ENCODE results near the gene CENPA.

CENPA gene

GRCh38 chr2:26778507-26778906, 7.3 kb upstream of the CENPA start:
- no peak overlapping the region for H3K4me3 ChIP-seq
- no peak overlapping the region for H3K27ac ChIP-seq
- DNase-seq (ENCODE audit: low spot score) = no peak
- no peak for TF ChIP-seq CTCF (IDR thresholded peaks at IDR 0.05)

DNA sequence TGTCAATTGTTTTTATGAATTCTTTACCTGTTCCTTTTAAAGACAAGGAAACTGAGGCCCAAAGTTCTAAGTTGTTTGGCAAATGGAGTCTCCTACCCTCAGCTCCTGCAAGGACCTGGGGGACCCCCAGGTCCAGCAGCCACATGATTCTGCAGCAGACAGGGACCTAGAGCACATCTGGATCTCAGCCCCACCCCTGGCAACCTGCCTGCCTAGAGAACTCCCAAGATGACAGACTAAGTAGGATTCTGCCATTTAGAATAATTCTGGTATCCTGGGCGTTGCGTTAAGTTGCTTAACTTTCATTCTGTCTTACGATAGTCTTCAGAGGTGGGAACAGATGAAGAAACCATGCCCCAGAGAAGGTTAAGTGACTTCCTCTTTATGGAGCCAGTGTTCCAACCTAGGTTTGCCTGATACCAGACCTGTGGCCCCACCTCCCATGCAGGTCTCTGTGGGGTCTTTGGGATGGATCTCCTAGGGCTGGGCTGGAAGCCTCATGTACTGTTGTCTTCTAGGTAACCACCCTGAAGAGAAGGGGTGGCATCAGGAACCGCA, 5.6 kb upstream of the CENPA start:
- TF ChIP-seq CTCF (IDR thresholded peaks at IDR 0.05) = no peak
- no peak for DNase-seq (ENCODE audit: low spot score)
- Histone ChIP-seq H3K4me3 (no peak overlapping the region), H3K27ac (no peak overlapping the region)

GRCh38 chr2:26782876-26783704, 2.8 kb upstream of the CENPA start:
- no peak overlapping the region for H3K27ac ChIP-seq
- no peak for DNase-seq (ENCODE audit: low spot score)
- no peak for TF ChIP-seq CTCF (IDR thresholded peaks at IDR 0.05)
- no peak overlapping the region for H3K4me3 ChIP-seq

- TF ChIP-seq CTCF (IDR thresholded peaks at IDR 0.05) = no peak
- H3K4me3 ChIP-seq = no peak overlapping the region
- no peak overlapping the region for H3K27ac ChIP-seq
- no peak for DNase-seq (ENCODE audit: low spot score)
These were observed 1.2 kb upstream of the CENPA start for GRCh38 chr2:26784570-26785234.

- no peak for DNase-seq (ENCODE audit: low spot score)
- no peak overlapping the region for H3K27ac ChIP-seq
- no peak for TF ChIP-seq CTCF (IDR thresholded peaks at IDR 0.05)
- peak overlapping the region; percentile 76 for H3K4me3 ChIP-seq
These were observed 562 bp downstream of the CENPA start for GRCh38 chr2:26786207-26787028.

DNA sequence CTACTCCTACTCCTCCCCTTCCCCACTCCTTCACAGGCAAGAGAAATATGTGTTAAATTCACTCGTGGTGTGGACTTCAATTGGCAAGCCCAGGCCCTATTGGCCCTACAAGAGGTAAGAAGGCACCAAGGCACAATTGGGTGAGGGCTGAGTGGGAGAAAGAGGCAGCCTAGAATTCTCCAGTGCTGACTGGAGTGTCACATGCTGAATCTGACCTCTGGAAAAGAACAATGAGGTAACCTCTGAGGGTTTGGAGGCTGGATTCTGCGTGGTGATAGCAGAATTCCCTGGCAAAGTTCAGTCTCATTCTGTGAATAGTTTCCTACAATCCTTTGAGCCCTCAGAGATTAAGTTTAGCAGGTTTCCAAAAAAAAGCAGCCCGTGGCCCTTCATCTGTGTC, 6.9 kb downstream of the CENPA start:
- H3K4me3 ChIP-seq = no peak overlapping the region
- TF ChIP-seq CTCF (IDR thresholded peaks at IDR 0.05) = no peak
- no peak for DNase-seq (ENCODE audit: low spot score)
- no peak overlapping the region for H3K27ac ChIP-seq
